Gastrocnemius medialis (tissue), 4 donors: ENCODE results near the gene ZNF407. TPM values are rescaled to one million over a fixed set of nuclear protein-coding genes. Genes with fewer than 3 reads are reported as not detected.

Experiments
- ATAC-seq, 2 donors: fragments of 150-250 bp; one replicate each; pipeline ENCODE4 v1.9.1; 2016
- DNase-seq, 2 donors: peaks; one replicate each; pipeline ENCODE4 v3.0.0-alpha.2; 2019
- H3K27ac ChIP-seq, 4 donors: fragments of 200-600 bp; sonication (generic); 1 replicate in 1 of 4; 2 replicates in 3 of 4; pipeline ENCODE4 v1.5.1; 2016 to 2018; ENCODE audit warnings: mild to moderate bottlenecking in 2 of 4, moderate library complexity in 1 of 4
- H3K27me3 ChIP-seq, 3 donors: fragments of 200-600 bp; sonication (generic) in 2 of 3; 1 replicate in 1 of 3; 2 replicates in 2 of 3; pipeline versions ENCODE4 v1.5.1 to v1.6.0; 2016 to 2019; ENCODE audit warnings: mild to moderate bottlenecking in 1 of 3, moderate library complexity in 1 of 3
- H3K36me3 ChIP-seq, 2 donors: fragments of 200-600 bp; sonication (generic) in 1 of 2; one replicate each; pipeline ENCODE4 v1.5.1; 2017 to 2018
- H3K4me1 ChIP-seq, 2 donors: fragments of 200-600 bp; sonication (generic) in 1 of 2; one replicate each; pipeline ENCODE4 v1.5.1; 2016 to 2017; ENCODE audit warnings: mild to moderate bottlenecking in 2 of 2
- H3K4me3 ChIP-seq, 4 donors: fragments of 200-600 bp; sonication (generic) in 3 of 4; 1 replicate in 1 of 4; 2 replicates in 3 of 4; pipeline ENCODE4 v1.5.1; 2016 to 2019; ENCODE audit warnings: mild to moderate bottlenecking in 2 of 4
- H3K9me3 ChIP-seq, 3 donors: fragments of 200-600 bp; sonication (generic) in 2 of 3; 1 replicate in 1 of 3; 2 replicates in 2 of 3; pipeline ENCODE4 v1.5.1; 2016 to 2019
- CTCF ChIP-seq, 5 experiments: fragments of 450-650 bp in 3 of 5; fragments of 200-600 bp in 2 of 5; sonication (generic) in 2 of 5; IDR thresholded peaks in 4 of 5; conservative IDR thresholded peaks in 1 of 5; 1 replicate in 4 of 5; 2 replicates in 1 of 5; pipeline ENCODE4 v1.5.1; 2016 to 2019; ENCODE audit warnings: antibody characterized with exemption in 5 of 5, mild to moderate bottlenecking in 3 of 5, moderate library complexity in 3 of 5
- POLR2A ChIP-seq, 2 donors: fragments of 450-650 bp; IDR thresholded peaks; one replicate each; pipeline ENCODE4 v1.6.1; 2017; ENCODE audit warnings: antibody characterized with exemption in 2 of 2, mild to moderate bottlenecking in 2 of 2, moderate library complexity in 2 of 2
- in situ Hi-C, 4 donors: fragments of 200-750 bp; cut with MboI; loops; one replicate each; pipeline versions ENCODE4 v1.15.0 to v1.8.0; 2017; ENCODE audit warnings: low sequenced_read_pairs in 4 of 4
- intact Hi-C: fragments of 100-400 bp; cut with DNase I; formaldehyde crosslinking; loops from one replicate; pipeline ENCODE4 v1.15.1; 2023; ENCODE audit warnings: low total_unique reads
- total RNA-seq, 4 donors: library from RNA; depleted of rRNA; stranded (reverse); fragments of >200 nt; gene quantifications; one replicate each; pipeline versions ENCODE4 v1.1.0 to v1.2.3, GENCODE V29; 2016

The ZNF407 gene
- total RNA-seq, 4 donors from 2014 or later, result 5.9 to 11.4 (median 9.2) TPM

GRCh38 chr18:74873629-74874028 lies 276.0 kb downstream of the ZNF407 start:
- H3K9me3 ChIP-seq, result no peaks in the 10 kb centered on the region
- no peak overlapping the region for H3K4me3 ChIP-seq
- intact Hi-C loops, result no loop called here
- ATAC-seq (no peak), DNase-seq (no peak)
- no peaks in the 10 kb centered on the region for H3K4me1 ChIP-seq
- H3K27ac ChIP-seq, result no peak overlapping the region
- no peaks in the 10 kb centered on the region for H3K27me3 ChIP-seq
- in situ Hi-C loops, result no loop called here
- H3K36me3 ChIP-seq, result no peaks in the 10 kb centered on the region
- TF ChIP-seq CTCF (IDR thresholded peaks at IDR 0.05 in 4 of 5, conservative IDR thresholded peaks at IDR 0.05 in 1 of 5), result no peak
- TF ChIP-seq POLR2A (IDR thresholded peaks at IDR 0.05), result no peak

GRCh38 chr18:74874351-74874750 lies 276.7 kb downstream of the ZNF407 start:
- in situ Hi-C loops (no loop called here), intact Hi-C loops (no loop called here)
- H3K4me1 ChIP-seq, result no peaks in the 10 kb centered on the region
- ATAC-seq (no peak), DNase-seq (no peak)
- no peak for TF ChIP-seq CTCF (IDR thresholded peaks at IDR 0.05 in 4 of 5, conservative IDR thresholded peaks at IDR 0.05 in 1 of 5)
- TF ChIP-seq POLR2A (IDR thresholded peaks at IDR 0.05), result no peak
- no peaks in the 10 kb centered on the region for H3K9me3 ChIP-seq
- H3K36me3 ChIP-seq, result no peaks in the 10 kb centered on the region
- no peak overlapping the region for H3K27ac ChIP-seq
- H3K27me3 ChIP-seq, result no peaks in the 10 kb centered on the region
- H3K4me3 ChIP-seq, result no peak overlapping the region

GRCh38 chr18:74876630-74877243 lies 279.1 kb downstream of the ZNF407 start:
- H3K4me1 ChIP-seq, result no peaks in the 10 kb centered on the region
- intact Hi-C loops, result no loop called here
- ATAC-seq, result no peak
- no peak for TF ChIP-seq POLR2A (IDR thresholded peaks at IDR 0.05)
- no peak for TF ChIP-seq CTCF (IDR thresholded peaks at IDR 0.05 in 4 of 5, conservative IDR thresholded peaks at IDR 0.05 in 1 of 5)
- H3K36me3 ChIP-seq, result peaks cover 0 to 12% of the 10 kb centered on the region in 2 donors
- H3K9me3 ChIP-seq, result no peaks in the 10 kb centered on the region
- H3K27ac ChIP-seq, result no peak overlapping the region
- no peak overlapping the region for H3K4me3 ChIP-seq
- H3K27me3 ChIP-seq, result no peaks in the 10 kb centered on the region
- in situ Hi-C loops, result loop anchor here in 1 of 4 donors (25.0 kb wide), 1 partner anchor 611 kb away; no protein-coding TSS in a partner anchor
- DNase-seq, result no peak

- H3K27me3 ChIP-seq, result no peaks in the 10 kb centered on the region
- H3K9me3 ChIP-seq, result no peaks in the 10 kb centered on the region
- in situ Hi-C loops, result loop anchor here in 1 of 4 donors (25.0 kb wide), 1 partner anchor 609 kb away; no protein-coding TSS in a partner anchor
Observed at GRCh38 chr18:74878267-74878666, 280.6 kb downstream of the ZNF407 start.

More at GRCh38 chr18:74878267-74878666, 280.6 kb downstream of the ZNF407 start:
- DNase-seq (no peak), ATAC-seq (no peak)
- no peak for TF ChIP-seq POLR2A (IDR thresholded peaks at IDR 0.05)
- TF ChIP-seq CTCF (IDR thresholded peaks at IDR 0.05 in 4 of 5, conservative IDR thresholded peaks at IDR 0.05 in 1 of 5), result no peak
- Histone ChIP-seq H3K4me3 (no peak overlapping the region), H3K36me3 (peaks cover 0 to 16% of the 10 kb centered on the region in 2 donors), H3K27ac (no peak overlapping the region), H3K4me1 (no peaks in the 10 kb centered on the region)
- intact Hi-C loops, result no loop called here
